HepG2 (cell line): ENCODE results near the gene NOTCH2. TPM values are rescaled to one million over a fixed set of nuclear protein-coding genes. Genes with fewer than 3 reads are reported as not detected.

Experiments
- ATAC-seq: fragments of 200-7000 bp; cut with Tn5 transposase; 3 replicates; pipeline ENCODE4 v1.9.1; 2020; ENCODE audit warnings: mild to moderate bottlenecking, moderate library complexity
- BruUV-seq: library from RNA; stranded (reverse); fragments of 400-500 nt; replicated peaks from 2 replicates; lab custom pipeline; 2021; lab: Mats Ljungman, UMichigan
- CTCF ChIA-PET: fragments of 300-600 bp; formaldehyde crosslinking; extraction: SDS; loops from one replicate; lab custom pipeline; 2021; ENCODE audit warnings: low total read pairs, inconsistent platforms, low intra/inter-chr PET ratio; lab: Yijun Ruan, JAX
- POLR2A ChIA-PET: fragments of 350-600 bp; sonication (Branson Sonifier 250); formaldehyde crosslinking; loops from one replicate; lab custom pipeline; 2020; ENCODE audit warnings: antibody characterized with exemption, inconsistent platforms; lab: Yijun Ruan, JAX
- DNase-seq: peaks from one replicate; pipeline ENCODE4 v3.0.0-alpha.2; 2015; ENCODE audit warnings: low spot score
- FAIRE-seq: peaks from 3 replicates; lab custom pipeline; 2011; peaks lifted over from hg19 to GRCh38; lab: Jason Lieb, UNC
- H2AFZ ChIP-seq: one replicate; pipeline ENCODE4 v1.6.1; 2011; ENCODE audit warnings: low read length, inconsistent platforms
- H3K27ac ChIP-seq: fragments of 300-600 bp; 3 replicates; pipeline ENCODE4 v1.8.0; 2011; ENCODE audit warnings: mixed run types, mild to moderate bottlenecking, mixed read lengths, low read length, inconsistent platforms; ENCODE audit not compliant: insufficient read depth; ENCODE audit errors: extremely low read length
- H3K27me3 ChIP-seq, 2 experiments: fragments of 200-600 bp in 1 of 2; 2 replicates in 1 of 2; 3 replicates in 1 of 2; pipeline versions ENCODE4 v1.6.0 to v1.8.0; 2011; ENCODE audit warnings: low read length in 2 of 2, mild to moderate bottlenecking in 2 of 2, moderate library complexity in 2 of 2, inconsistent platforms in 1 of 2; ENCODE audit not compliant: insufficient read depth in 2 of 2, control insufficient read depth in 1 of 2
- H3K36me3 ChIP-seq, 2 experiments: fragments of 200-600 bp in 1 of 2; replicated peaks in 1 of 2; 2 replicates in 1 of 2; 3 replicates in 1 of 2; pipeline versions ENCODE4 v1.5.1 to v1.8.0; 2011; ENCODE audit warnings: low read length in 2 of 2, inconsistent platforms in 1 of 2; ENCODE audit not compliant: insufficient read depth in 2 of 2, control insufficient read depth in 1 of 2
- H3K4me1 ChIP-seq: 2 replicates; pipeline ENCODE4 v1.5.1; 2012; ENCODE audit warnings: low read length, inconsistent platforms; ENCODE audit not compliant: insufficient read depth
- H3K4me2 ChIP-seq: 2 replicates; pipeline ENCODE4 v1.6.0; 2011; ENCODE audit warnings: low read depth, low read length, inconsistent platforms
- H3K4me3 ChIP-seq, 3 experiments: fragments of 200-600 bp in 1 of 3; sonication (generic), shearing (Covaris generic) in 1 of 3; replicated peaks in 1 of 3; 2 replicates each; pipeline ENCODE4 v1.5.1; 2011 to 2016; ENCODE audit warnings: low read length in 3 of 3, inconsistent platforms in 2 of 3, low read depth in 2 of 3, mild to moderate bottlenecking in 2 of 3, control low read depth in 1 of 3, mixed read lengths in 1 of 3; ENCODE audit not compliant: insufficient read depth in 1 of 3
- H3K79me2 ChIP-seq: one replicate; pipeline ENCODE4 v1.6.1; 2011; ENCODE audit warnings: low read length, inconsistent platforms; ENCODE audit not compliant: insufficient read depth
- H3K9ac ChIP-seq: 2 replicates; pipeline ENCODE4 v1.6.0; 2011; ENCODE audit warnings: mild to moderate bottlenecking, low read depth, low read length, inconsistent platforms; ENCODE audit not compliant: insufficient read depth
- H3K9me3 ChIP-seq: 2 replicates; pipeline ENCODE4 v1.5.1; 2012; ENCODE audit warnings: mild to moderate bottlenecking, low read length
- H4K20me1 ChIP-seq: 2 replicates; pipeline ENCODE4 v1.6.0; 2011; ENCODE audit warnings: inconsistent platforms, mild to moderate bottlenecking, low read length, moderate library complexity; ENCODE audit not compliant: insufficient read depth
- ATF1 ChIP-seq: IDR thresholded peaks from 2 replicates; pipeline ENCODE4 v1.6.1; 2016; ENCODE audit warnings: mild to moderate bottlenecking, control low read depth
- IRX3 ChIP-seq: sonication (generic); formaldehyde crosslinking; IDR thresholded peaks from 2 replicates; pipeline ENCODE4 v1.8.1; 2023; ENCODE audit warnings: mild to moderate bottlenecking, low read depth, missing genetic modification reagents, borderline replicate concordance
- MAFF ChIP-seq: IDR thresholded peaks from 2 replicates; pipeline ENCODE4 v1.6.1; 2011; ENCODE audit warnings: low read depth, low read length, improper control_type of control experiment
- MAFK ChIP-seq, 2 experiments: IDR thresholded peaks in 1 of 2; conservative IDR thresholded peaks in 1 of 2; 2 replicates each; pipeline ENCODE4 v1.6.1; 2011; ENCODE audit warnings: improper control_type of control experiment in 2 of 2, low read length in 2 of 2
- MXD4 ChIP-seq: IDR thresholded peaks from 2 replicates; pipeline ENCODE4 v1.6.1; 2016; ENCODE audit warnings: mild to moderate bottlenecking, missing biosample characterization, missing genetic modification reagents
- NCOA1 ChIP-seq: sonication (generic); formaldehyde crosslinking; IDR thresholded peaks from 2 replicates; pipeline ENCODE4 v1.9.0; 2021; ENCODE audit warnings: missing genetic modification reagents
- NFE2L2 ChIP-seq: fragments of 150-350 bp; IDR thresholded peaks from 2 replicates; pipeline ENCODE4 v1.6.1; 2014; ENCODE audit warnings: low read length
- STAT5B ChIP-seq: sonication (generic); formaldehyde crosslinking; IDR thresholded peaks from 2 replicates; pipeline ENCODE4 v1.4.0; 2020; ENCODE audit warnings: missing genetic modification reagents
- ZBTB8A ChIP-seq: sonication (generic); formaldehyde crosslinking; IDR thresholded peaks from 2 replicates; pipeline ENCODE4 v1.4.0; 2020; ENCODE audit warnings: mild to moderate bottlenecking, low read depth, missing genetic modification reagents, borderline replicate concordance
- ZFAT ChIP-seq: sonication (generic); formaldehyde crosslinking; conservative IDR thresholded peaks from 2 replicates; pipeline ENCODE4 v1.8.1; 2023; ENCODE audit warnings: missing genetic modification reagents, inconsistent platforms
- ZNF225 ChIP-seq: sonication (generic); formaldehyde crosslinking; IDR thresholded peaks from 2 replicates; pipeline ENCODE4 v1.4.0; 2020; ENCODE audit warnings: mild to moderate bottlenecking, missing genetic modification reagents
- ZNF670 ChIP-seq: sonication (generic); formaldehyde crosslinking; IDR thresholded peaks from 2 replicates; pipeline ENCODE4 v1.8.0; 2022; ENCODE audit warnings: mild to moderate bottlenecking, missing genetic modification reagents, borderline replicate concordance
- ZNF768 ChIP-seq: sonication (generic); formaldehyde crosslinking; IDR thresholded peaks from 2 replicates; pipeline ENCODE4 v1.4.0; 2020; ENCODE audit warnings: missing genetic modification reagents
- in situ Hi-C: cut with HindIII; loops from 2 replicates; pipeline ENCODE4 v1.10.0; 2017; ENCODE audit warnings: low pct_unique_long_range_greater_than_20kb; ENCODE audit not compliant: extremely low pct_ligation_motif_present
- intact Hi-C: fragments of 100-400 bp; cut with micrococcal nuclease; formaldehyde crosslinking; loops from one replicate; pipeline ENCODE4 v1.10.0; 2022; ENCODE audit not compliant: unreplicated experiment
- polyA plus RNA-seq, 8 experiments: library from polyadenylated mRNA; depleted of rRNA in 3 of 8; stranded (reverse) in 7 of 8; unstranded in 1 of 8; fragments of >200 nt; fragmentation: Illumina TruSeq in 4 of 8; extraction: Trizol in 4 of 8; gene quantifications; 2 replicates each; pipeline versions ENCODE4 v1.2.1 to v1.2.3, GENCODE V29; 2011 to 2016; ENCODE audit warnings: low read depth in 4 of 8, missing spikeins in 1 of 8, mixed read lengths in 1 of 8; ENCODE audit not compliant: insufficient read depth in 1 of 8
- total RNA-seq, 5 experiments: library from RNA; depleted of rRNA; stranded (reverse); fragments of >200 nt; fragmentation: Illumina TruSeq; extraction: Trizol; gene quantifications; 2 replicates each; pipeline ENCODE4 v1.2.3, GENCODE V29; 2016; ENCODE audit warnings: low read depth in 1 of 5
- TF ChIP-seq, protein P1 (sequence below): sonication (generic); formaldehyde crosslinking; conservative IDR thresholded peaks from 2 replicates; pipeline ENCODE4 v1.4.0; 2020; ENCODE audit warnings: missing genetic modification reagents
- TF ChIP-seq, protein P2 (sequence below): sonication (generic); formaldehyde crosslinking; IDR thresholded peaks from 2 replicates; pipeline ENCODE4 v1.5.1; 2020; ENCODE audit warnings: missing genetic modification reagents, mild to moderate bottlenecking, borderline replicate concordance

The NOTCH2 gene
- total and polyA plus RNA-seq, 2 of the 13 experiments (the other 11 are each of a cell fraction or from before 2014, with no cell fraction given), result 4.0 to 11.4 TPM

DNA sequence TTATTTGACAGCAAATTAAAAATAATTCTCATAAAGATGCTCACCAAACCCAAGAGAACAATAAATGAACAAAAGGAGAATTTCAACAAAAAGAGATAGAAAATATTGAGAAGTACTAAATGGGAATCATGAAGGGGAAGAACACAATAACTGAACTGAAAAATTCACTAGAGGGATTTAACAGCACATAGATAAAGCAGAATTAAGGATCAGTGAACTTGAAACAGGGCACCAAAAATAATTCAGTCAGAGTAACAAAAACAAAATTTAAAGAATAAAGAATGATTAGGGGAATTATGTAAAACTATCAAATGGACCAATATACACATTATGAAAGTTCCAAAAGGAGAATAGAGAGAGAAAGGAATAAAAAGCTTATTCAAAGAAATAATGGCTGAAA is 181.0 kb downstream of the NOTCH2 start (continued):
- TF ChIP-seq ZBTB8A (no peak), ZNF670 (no peak), STAT5B (CRISPR knock-in tag) (no peak), ZNF768 (CRISPR knock-in tag) (no peak), ZFAT (CRISPR knock-in tag) (no peak), ZNF225 (CRISPR knock-in tag) (no peak), MXD4 (CRISPR knock-in tag) (no peak), ATF1 (CRISPR knock-in tag) (no peak), IRX3 (CRISPR knock-in tag) (no peak)
- TF ChIP-seq, protein P1, sequence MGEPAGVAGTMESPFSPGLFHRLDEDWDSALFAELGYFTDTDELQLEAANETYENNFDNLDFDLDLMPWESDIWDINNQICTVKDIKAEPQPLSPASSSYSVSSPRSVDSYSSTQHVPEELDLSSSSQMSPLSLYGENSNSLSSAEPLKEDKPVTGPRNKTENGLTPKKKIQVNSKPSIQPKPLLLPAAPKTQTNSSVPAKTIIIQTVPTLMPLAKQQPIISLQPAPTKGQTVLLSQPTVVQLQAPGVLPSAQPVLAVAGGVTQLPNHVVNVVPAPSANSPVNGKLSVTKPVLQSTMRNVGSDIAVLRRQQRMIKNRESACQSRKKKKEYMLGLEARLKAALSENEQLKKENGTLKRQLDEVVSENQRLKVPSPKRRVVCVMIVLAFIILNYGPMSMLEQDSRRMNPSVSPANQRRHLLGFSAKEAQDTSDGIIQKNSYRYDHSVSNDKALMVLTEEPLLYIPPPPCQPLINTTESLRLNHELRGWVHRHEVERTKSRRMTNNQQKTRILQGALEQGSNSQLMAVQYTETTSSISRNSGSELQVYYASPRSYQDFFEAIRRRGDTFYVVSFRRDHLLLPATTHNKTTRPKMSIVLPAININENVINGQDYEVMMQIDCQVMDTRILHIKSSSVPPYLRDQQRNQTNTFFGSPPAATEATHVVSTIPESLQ (CRISPR knock-in tag), result no peak
- TF ChIP-seq, protein P2, sequence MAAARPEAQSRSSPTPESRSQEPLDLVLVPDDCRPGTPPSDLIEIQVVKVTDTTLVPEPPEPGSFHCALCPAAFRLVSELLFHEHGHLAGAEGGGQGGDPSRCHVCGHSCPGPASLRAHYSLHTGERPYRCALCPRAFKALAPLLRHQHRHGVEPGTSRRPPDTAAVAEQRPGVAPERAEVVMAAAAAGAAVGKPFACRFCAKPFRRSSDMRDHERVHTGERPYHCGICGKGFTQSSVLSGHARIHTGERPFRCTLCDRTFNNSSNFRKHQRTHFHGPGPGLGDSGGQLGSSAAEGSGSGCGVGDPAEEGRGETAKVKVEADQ (CRISPR knock-in tag), result no peak

DNA sequence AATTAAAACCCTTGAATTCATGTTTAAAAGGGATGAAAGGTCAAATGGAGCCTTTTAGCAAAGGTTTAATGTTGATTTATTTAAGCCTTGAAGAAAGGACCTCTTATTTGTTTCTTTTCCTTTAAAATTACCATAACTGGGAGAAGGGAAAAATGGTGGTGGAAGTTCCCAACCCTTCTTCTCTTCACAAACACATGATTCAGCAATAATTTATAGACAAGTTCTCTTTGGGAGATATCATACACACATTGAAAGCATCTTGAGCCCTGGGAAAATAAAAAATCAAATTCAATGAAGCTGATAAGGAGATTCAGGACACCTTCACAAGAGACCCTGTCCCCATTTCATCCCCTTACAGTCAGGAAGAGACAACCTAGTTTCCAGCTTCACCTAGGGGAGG is 182.0 kb downstream of the NOTCH2 start:
- H3K27me3 ChIP-seq, result peaks cover 0 to 9% of the 10 kb centered on the region in 2 experiments; a peak in 3 of 5 replicates
- CTCF ChIA-PET, result interaction anchor here (2.1 kb wide), 1 partner anchor 80 kb away, joined by 11 read pairs; no protein-coding TSS in a partner anchor
- in situ Hi-C loops, result no loop called here
- TF ChIP-seq MAFF (peak; percentile 65; the same call in 1 of the 2 replicates), NFE2L2 (peak; percentile 17; the same call in 1 of the 2 replicates), MAFK (conservative IDR thresholded peaks at IDR 0.05 in 1 of 2, IDR thresholded peaks at IDR 0.05 in 1 of 2; ENCODE audit: low read length in 2 of 2) (peak; percentile 71 to 79), NCOA1 (no peak)
- no TSS peak for BruUV-seq
- H3K4me1 ChIP-seq, result no peaks in the 10 kb centered on the region
- H3K4me2 ChIP-seq, result no peak overlapping the region
- no peaks in the 10 kb centered on the region for H3K79me2 ChIP-seq
- ATAC-seq, result no peak
- H3K4me3 ChIP-seq, result no peak overlapping the region
- no peak for FAIRE-seq
- no peak overlapping the region for H3K9ac ChIP-seq
- no peaks in the 10 kb centered on the region for H4K20me1 ChIP-seq
- no peaks in the 10 kb centered on the region for H3K9me3 ChIP-seq
- H3K27ac ChIP-seq, result no peak overlapping the region
- no peak overlapping the region for H2AFZ ChIP-seq
- intact Hi-C loops, result no loop called here
- no peak for DNase-seq
- POLR2A ChIA-PET, result no interaction called here
- H3K36me3 ChIP-seq, result no peaks in the 10 kb centered on the region
